Right lung (tissue), 5 donors: ENCODE measurements around the gene COL8A1. TPM values are rescaled to one million over a fixed set of nuclear protein-coding genes. Genes with fewer than 3 reads are reported as not detected.

Source experiments
- DNase-seq, 2 donors: peaks; one replicate each; pipeline ENCODE4 v3.0.0-alpha.2; 2013
- polyA plus RNA-seq, 5 donors: library from polyadenylated mRNA; unstranded; fragments of 120-200 nt; gene quantifications; one replicate each; pipeline versions ENCODE4 v1.2.1 to v1.2.3, GENCODE V29; 2013; ENCODE audit warnings: inconsistent platforms in 1 of 5, low replicate concordance in 1 of 5; ENCODE audit not compliant: insufficient read length in 5 of 5, insufficient read depth in 1 of 5

Gene COL8A1
- polyA plus RNA-seq, 5 donors = 1.4 to 3.4 (median 2.1) TPM

DNA sequence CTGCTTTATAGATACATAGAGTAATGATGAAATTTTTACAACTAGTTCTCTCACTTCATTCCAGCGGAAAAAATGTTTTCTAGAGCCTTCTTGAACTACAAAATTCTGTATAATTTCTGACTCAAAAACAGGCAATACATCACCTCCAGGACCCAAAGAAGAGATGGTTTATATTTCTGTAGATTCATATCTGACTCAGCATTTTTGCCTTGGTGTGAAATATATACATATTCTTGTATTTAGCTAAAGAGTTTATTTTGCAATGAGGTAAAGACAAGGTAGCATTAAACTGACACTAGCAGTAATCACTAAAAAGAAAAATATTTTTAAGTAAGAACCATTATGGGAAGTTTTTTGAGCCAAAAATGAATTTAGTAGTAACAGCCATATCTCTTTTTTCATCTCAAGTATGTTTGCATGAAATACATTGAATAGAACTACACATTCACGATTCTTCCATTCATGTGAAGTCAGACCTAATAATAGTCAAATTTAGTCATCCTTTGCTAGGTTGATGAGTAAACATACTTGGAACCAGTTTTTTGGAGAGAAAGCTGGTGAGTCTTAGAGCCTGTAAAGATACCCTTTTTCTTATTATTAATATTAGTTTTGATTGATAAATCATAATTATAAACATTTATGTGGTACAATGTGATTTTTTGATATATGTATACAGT is 31.6 kb downstream of the COL8A1 start:
- DNase-seq = no peak

DNA sequence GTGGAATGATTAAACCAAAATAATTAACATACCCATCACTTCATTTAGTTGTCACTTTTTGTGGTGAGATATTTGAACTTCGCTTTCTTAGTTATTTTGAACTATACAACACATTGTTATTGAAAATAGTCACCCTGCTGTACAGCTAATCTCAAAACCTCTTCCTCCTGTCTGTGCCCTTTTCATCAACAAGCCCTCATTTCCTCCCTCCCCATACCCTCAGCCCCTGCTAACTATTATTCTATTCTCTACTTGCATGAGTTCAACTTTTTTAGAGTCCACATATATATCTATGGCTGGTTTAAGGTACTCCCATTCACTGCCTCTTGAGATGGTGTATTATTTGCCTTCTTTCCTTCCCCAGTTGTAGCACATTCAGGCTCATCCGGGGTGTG is 32.2 kb downstream of the COL8A1 start:
- no peak for DNase-seq

DNA sequence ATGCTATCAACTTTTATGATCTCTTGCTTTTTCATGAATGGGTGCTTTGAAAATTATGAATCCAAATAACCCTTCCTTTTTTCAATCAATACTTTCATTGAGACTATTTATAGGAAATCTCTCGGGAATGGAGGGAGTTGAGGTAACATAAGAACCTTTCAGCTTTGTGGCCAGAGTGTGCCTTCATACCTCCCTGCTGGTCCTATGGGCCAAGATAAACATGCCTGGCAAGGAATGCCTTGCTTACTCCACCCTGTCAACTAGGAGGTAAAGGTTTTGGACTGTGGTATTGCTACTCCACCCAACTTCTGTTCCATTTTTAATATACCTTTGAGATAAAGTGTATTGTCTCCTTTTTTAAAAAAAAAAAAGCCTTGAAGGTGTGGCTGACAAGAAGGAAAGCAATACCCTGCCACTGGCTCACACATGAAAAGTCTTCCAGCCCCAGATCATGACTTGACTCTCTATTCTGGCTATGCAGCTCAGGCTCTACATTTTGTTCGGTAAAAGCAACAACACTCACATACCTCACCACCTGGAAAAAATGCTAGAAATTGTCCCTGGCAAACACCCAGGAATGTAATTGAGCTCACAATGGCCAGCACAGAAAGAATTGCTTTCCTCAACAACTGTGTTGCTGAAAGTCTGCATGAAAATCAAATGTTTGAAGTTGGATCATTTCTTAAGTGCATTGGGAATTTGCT is 35.8 kb downstream of the COL8A1 start:
- DNase-seq = peak in 1 of 2 donors; percentile 16

DNA sequence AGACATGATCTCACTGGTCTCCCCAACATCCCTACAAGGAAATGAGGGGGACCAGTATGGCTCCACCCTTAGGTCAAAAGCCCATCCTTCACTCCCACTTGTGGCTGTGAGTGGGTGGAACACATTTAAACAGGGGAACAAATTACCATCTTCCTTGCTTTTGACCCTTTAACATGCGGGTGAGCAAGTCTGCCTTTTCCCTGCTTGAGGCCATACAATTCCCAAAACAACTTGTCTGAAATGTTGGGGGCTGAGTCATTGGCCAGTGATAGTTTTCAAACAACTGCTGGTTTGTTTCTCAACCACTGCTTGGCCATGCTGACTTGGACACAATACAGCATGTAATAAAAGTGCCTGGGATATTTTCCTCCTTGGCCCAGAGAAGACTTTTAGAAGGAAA is 39.6 kb downstream of the COL8A1 start:
- DNase-seq = no peak

DNA sequence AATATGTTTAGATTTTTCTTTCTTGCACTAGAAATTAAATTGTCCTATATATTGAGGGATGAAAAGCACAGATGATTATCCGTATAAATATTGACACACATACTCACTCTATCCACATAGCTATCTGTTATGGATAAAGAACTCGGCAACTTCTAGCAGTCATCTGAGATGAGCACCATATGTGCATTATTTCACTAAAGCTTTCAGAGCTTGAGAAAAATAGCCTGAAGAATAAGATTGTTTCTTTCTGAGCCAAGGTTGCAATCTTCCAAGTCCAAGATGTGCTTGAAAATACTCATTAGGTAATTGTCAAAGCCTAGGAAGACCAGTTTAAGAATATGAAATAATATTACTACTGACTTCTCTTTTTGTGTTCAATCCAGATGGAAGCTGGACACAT is 40.5 kb downstream of the COL8A1 start:
- DNase-seq = no peak

DNA sequence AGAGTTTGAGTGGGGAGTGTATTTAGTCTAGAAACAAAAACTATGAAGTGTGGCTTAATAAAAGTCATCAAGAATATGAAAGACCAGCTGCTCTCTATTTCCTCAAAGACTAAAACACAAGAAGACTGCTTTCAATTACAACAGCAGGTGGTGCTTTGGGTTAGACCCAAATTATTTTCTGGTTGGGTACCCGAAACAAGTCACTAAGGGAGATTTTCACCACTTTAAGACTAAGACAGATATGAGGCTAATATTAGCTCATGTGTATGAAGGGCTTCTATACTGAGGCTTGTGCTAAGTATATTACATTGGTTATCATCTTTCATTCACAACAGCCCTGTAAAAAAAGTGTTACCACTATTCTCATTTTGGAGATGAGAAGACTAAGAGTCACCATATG is 43.1 kb downstream of the COL8A1 start:
- no peak for DNase-seq

DNA sequence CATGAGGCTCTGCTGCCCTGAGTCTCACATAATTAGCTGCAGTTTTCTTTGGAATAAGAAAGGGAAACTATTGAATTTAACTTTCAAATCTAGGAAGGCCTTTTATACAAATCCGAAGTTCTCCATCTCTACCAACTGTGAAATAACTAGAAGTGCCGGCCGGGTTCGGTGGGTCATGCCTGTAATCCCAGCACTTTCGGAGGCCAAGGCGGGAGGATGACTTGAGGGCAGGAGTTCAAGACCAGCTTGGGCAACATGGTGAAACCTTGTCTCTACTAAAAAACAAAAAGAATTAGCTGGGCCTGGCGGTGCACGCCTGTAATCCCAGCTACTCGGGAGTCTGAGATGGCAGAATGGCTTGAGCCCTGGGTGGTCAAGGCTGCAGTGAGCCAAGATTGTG is 43.6 kb downstream of the COL8A1 start:
- DNase-seq = no peak

DNA sequence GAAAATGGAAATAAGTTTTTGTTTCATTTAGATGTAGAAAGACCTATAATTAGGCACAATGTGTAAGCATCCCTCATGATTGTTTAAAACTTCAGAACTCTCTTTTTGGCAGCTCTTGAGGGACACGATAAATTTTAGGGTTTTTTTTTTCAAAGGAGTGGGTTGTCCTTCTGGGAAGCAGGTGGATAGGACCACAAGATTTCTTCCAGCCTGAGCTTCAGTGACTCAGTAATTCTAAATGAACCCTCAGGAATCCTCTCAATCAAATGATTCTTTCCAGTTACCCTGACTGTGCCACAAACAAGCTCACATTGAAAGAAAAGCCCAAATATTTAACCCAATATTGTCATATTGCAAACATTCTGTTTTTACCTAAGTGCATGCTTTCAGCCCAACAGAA is 45.1 kb downstream of the COL8A1 start:
- no peak for DNase-seq

DNA sequence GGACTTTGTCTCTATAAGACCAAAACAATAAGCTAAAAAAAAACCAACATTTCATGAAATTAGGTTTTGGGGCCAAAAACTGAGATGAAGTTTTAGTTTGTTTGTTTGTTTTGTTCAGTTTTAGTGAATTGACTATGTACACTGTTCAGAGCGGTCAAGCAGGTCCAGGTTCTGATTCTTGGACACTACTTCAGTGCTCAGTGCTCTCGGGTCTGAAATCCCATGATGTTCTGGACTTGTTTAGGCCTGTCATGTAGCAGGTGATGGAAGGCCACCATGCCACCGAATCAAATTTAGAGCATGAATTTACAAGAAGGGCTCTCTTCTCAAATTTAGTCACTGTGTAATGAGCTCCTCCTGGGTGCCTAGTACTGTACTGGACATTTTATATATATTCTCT is 45.5 kb downstream of the COL8A1 start:
- no peak for DNase-seq

DNA sequence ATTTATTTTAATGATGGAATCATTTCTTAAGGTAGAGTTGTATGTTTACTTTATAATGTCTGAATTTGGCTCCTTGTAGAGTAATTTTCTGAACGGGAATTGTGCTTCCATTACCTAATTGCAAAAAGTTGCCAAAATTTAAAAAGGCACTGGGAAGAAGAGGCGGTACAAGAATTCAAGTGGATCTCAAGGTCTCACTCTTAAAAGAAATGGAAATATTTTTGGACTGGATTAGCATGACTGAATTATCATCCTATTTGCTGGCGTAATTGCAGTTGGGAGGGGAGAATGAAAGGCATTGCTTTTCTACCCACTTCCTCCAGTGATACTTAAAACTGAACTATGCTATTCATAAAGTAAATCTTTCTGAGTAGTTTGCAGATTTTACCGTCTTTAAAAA is 46.2 kb downstream of the COL8A1 start:
- DNase-seq = no peak

DNA sequence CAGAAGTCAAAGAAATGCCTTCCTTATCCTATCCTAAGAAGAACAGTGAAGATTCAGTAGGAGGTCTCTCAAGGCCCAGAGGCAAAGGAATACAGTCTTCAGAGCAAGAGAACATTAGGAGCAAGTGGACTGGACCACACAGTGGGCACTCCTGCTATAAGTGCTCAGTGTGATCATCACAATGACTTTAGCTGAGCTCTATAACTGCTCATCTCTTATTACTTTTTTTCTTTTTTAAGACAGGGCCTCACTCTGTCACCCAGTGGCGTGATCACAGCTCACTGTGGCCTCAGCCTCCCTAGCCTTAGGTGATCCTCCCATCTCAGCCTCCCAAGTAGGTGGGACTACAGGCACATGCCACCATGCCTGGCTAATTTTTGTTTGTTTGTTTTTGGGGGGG is 48.1 kb downstream of the COL8A1 start:
- no peak for DNase-seq

DNA sequence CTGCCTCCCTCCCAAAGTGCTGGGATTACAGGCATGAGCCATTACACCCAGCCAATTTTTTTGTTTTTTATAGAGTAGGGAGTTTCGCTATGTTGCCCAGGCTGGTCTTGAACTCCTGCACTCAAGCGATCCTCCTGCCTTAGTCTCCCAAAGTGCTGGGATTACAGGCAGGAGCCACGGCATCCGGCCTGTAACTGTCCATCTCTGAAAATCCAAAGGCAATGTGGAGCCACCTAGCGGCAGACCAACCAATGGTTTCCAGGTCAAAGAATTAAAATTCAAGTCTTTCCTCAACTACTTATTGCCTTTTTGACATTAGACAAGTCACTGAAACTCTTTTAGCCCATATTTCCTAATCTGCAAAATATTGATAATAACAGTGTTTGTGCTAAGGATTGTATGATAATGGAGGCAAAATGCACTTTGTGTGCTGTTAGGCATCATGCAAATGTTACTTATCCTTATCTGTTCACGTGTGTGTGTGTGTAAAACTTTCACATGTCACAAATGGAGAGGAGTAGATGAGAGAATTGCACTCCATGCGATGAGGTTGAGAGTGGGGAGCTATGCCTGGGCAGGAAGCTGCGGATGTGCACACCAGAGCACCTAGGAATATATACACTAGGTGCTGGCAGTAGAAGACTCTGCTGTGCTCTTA is 48.7 kb downstream of the COL8A1 start:
- DNase-seq = peak; percentile 13 to 27

DNA sequence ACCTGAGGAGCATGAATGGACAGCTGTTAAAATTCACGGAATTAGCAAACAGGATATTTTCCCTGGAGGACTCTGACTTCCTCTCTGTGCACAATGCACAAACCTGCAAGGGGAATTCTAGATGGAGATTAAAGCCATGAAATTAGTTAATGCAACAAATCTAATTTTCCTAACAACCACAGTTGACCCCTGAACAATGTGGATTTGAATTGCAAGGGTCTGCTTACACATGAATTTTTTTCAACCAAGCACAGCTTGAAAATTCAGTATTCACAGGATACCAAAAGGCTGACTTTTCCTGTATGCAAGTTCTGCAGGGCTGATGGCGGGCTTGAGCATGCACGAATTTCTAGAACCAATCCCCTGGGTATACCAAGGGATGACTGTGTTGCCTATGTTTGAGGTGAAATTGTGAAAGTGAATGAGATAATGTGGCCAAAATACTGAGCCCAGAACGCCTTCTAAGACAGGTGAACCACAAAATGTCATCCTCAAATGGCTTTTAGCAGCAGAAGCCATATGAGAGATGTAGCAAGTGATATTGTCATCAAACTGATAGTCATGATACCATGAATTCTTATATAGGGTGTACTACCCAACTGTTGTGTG is 52.5 kb downstream of the COL8A1 start:
- no peak for DNase-seq

DNA sequence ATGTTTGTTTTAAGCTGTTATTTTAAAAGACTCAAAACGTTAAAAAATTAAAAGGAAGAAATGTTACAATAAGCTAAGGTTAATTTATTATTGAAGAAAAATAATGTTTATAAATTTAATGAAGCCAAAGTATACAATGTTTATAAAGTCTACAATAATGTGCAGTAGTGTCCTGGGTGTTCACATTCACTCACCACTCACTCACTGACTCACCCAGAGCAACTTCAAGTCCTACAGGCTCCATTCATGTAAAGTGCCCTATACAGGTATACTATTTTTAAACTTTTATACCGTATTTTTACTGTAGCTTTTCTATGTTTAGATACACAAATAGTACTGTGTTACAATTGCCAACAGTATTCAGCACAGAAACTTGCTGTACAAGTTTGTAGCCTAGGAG is 55.2 kb downstream of the COL8A1 start:
- no peak for DNase-seq

DNA sequence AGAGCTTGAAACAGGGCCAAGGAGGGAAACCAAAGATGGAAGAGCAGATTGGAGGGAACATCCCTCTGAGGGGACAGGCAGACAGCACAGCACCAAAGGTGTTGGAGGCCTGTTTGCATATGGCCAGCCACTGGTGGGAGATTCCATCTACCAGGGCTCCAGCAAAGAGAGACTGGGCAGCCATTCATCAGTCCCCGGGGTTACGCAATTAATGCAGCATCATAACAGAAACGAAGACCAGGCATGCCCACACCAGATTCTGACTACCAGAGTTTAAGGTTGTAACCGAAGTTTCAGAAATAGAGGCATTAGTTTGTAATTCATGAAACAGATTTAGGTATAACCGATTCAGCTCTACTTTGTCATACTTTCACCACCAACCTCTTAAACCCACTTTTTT is 58.1 kb downstream of the COL8A1 start:
- DNase-seq = no peak

DNA sequence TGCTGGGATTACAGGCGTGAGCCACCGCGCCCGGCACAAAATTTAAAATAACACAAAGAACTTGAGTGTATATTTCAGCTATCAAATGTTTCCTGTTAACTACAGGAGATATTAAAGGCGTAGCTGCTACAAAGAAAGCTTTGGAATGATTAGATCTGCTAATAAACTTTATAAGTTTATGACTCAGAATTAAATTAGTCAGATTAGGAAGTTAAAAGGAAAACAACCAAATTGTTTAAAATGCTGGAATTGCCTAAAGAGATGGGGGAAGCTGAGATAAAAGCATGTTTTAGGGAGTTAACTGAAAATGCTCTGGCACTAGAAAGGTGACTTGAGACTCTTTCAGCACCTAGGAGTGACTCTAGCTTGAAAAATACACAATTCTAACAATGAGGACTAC is 58.9 kb downstream of the COL8A1 start:
- no peak for DNase-seq

DNA sequence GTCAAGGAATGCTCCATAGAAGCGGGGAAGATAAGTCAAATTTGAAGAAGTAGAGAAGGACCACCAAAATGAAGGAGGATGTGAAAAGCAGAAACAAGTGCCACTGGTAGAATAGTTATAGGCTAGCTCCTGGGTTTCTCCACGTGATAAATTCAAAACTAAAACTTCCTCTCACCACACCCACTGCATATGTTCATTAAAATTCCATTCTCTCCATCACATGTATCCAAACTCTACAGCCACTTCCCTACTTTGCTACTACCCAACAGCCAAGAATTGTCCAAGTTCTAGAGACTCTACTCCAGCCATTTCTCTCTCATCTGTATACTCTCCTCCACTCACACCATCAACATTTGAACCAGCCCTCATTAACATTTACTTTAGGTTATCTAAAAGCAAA is 60.5 kb downstream of the COL8A1 start:
- no peak for DNase-seq

DNA sequence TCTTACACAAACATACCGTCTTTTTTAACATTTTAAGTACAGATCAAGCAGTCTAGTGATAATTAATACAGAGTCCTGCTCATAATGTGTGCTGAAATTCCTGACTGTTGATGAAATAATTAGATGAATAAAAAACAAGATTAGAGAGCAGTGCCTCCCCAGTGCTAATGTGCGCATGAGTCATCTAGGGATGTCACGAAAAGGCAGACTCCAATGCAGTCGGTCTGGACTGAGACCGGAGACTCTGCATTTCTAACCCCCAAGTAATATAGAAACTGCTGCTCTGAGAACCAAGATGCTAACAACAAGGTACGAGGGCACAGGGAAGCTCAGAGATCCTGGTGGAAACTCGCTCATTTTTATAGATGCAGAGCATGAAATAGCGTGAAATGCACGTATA is 61.4 kb downstream of the COL8A1 start:
- no peak for DNase-seq

DNA sequence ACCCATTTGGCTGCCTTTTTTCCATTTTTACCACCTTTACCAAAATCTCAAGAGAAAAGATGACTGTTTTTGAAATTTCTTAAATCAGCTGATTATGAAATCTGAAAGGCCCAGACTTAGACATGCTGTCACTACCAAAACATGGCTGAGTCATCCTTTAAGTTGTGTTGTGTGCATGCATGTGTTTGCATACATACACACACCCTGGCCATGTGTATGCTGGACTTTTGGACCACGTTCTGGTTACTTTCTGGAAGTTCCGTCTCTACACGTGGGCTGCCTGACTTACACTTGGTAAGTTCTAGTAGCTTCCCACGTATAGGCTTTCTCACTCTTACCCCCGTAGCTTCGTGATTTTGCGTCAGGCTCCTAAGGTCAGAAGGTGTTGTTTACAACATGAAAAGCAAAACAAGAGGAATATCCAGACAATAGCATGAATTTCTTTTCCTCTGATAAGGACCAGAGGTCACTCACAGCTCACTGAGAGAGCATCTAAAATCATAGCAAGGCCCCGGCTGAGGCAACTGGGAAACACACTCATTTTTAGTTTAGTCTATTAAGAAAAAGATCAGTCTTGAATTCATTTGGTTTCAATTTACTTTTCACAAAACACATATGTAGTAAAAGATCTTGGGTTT is 62.4 kb downstream of the COL8A1 start:
- DNase-seq = no peak

DNA sequence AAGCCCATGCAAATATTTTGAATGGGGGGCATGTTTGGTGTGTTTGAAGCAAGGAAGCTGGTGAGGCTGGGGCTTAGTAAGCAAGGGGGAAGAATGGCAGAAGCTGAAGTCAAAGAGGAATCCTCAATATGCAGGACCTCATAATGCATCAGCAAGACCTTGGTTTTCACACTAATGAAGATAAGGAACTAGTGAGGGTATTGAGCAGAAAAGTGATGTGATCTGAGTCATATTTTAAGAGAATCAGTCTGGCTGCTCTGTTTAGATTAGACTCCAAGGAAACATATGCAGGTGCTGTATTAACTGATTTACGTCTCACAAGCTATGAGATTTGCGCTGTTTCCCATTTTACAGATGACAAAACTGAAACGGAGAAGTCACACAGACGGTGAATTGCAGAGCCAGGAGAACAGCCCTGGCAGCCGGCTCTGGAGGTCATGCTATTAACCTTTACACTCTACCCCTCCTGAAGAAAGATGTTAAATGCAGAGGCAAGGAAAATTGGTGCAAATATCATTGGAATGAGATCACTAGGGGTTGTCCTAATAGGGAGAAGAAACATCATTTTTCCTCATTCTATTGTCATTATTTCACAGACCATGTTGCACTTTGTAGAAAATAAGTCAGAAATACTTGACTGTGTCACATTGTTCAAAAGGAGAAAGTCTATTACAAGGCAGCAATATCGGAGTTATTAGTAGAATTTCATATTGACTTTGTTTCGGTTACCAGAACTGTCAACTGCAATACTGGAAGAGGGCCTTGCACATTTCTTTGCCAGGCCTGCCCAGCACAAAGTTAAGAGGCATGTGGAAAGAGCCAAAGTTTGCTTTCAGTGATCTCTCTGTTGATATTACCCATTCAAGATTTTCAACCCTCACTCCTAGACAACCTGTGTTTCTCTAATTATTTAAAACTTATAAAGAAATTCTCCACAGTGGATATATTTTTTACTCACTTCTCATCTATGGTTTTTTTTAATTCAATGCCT is 64.9 kb downstream of the COL8A1 start:
- no peak for DNase-seq

DNA sequence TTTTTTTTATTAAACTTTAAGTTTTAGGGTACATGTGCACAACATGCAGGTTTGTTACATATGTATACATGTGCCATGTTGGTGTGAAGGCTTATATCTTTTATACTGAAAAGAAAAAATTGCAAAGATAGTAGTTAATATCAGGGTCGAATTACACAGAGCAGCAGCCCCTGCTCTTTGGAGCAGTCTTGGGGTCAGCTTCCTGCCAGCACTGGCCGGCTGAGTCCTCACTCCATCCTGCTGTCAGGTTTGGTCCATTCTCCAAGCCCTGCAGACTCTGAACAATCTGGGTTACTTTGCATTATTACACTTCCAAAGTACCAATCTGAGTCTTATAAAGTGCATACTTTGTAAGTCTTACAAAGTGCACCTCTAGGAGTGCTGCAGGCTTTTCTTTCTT is 66.0 kb downstream of the COL8A1 start:
- DNase-seq = no peak
